Activated CD8-positive, alpha-beta memory T cell treated with anti-CD3 and anti-CD28 coated beads, Interleukin-2, amount 50 U/mL, for 4 hours (primary cell): Measurements from ENCODE around the gene KRTAP10-12.

Experiments
- DNase-seq: peaks from one replicate; pipeline ENCODE4 v3.0.0-alpha.2; 2020

Gene KRTAP10-12

GRCh38 chr21:44699502-44700001 is 2.6 kb downstream of the KRTAP10-12 start:
- no peak for DNase-seq

DNA sequence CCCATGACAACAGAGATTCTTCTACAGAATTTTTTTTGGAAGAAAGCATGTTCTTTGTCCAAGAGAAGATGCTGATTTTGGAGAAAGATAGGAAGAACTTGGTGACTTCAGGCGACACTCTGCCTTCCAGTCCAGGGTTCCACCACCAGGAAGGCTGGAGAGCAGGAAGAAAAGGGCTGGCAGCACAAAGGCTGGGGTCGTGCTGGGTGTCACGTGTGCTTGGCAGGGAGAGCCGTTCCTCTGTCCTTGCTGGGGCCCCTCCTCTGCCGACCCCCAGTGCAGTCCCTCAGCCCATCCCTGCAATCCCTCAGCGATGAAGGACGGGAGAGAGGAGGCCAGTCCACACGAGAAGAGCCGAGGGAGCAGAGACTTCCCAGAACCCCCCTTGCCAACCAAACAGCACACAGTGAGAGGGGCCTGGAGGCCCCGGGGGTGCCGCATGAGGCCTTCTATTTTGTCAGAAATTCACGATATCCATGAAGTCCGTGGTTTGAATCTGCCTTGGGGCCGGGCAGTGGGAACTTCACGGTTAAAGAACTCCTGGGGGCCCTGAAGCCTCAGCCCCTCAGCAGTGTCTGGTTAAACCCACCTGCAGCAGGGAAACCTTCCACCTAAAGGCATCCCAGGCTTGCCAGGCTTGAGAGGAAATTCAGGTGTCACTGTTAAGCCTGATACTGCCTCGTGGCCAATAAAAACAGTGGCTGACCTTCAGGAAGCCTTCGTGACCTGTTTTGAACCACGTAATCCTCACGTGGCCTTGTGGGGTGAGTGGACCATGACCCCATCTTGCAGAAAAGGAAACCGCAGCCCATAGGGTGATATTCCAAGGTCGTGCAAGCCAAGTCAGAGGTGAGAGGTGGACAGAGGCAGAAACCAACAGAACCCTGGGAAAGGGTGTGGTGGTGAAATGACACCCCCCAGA is 3.4 kb downstream of the KRTAP10-12 start:
- no peak for DNase-seq

- no peak for DNase-seq
Measured at GRCh38 chr21:44701023-44701400, 4.0 kb downstream of the KRTAP10-12 start.

- no peak for DNase-seq
Measured at GRCh38 chr21:44701541-44701940, 4.6 kb downstream of the KRTAP10-12 start.

- DNase-seq: no peak
Measured at GRCh38 chr21:44702111-44702972, 5.4 kb downstream of the KRTAP10-12 start.

DNA sequence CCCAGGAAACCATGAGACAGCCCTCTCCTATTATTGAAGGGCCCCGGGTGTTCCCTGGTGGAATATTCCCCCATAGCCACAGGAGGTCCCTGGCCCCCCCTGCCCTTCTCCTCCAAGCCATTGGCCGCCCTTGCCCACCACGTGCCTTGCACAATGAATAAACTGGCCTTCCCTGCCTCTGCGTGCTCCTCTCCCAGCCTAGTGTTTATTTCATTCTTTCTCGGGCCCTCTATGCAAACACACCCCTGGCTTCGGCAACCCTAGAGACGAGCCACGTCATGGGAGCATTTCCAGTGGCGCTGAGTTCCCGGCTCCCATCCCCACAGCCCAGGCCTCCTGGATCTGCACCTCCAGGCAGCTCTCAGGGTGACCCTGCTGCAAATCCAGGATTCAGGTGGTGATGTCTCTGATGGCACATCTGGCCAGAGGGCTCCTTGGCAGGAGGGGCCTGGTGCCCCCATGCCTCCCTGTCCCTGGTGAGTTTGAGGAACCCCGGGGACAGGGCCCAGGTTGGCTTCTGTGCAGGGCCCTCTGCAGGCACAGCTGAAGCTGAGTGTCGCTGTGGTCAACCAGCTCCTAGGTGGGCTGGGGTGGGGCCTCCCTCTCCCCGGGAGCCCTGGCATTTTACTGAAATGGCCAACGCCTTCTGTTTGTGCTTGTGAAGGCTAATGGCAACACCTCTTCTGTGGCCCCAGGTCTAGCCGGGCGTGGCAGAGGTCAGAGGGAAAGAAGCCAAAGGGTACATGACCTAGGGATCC is 6.2 kb downstream of the KRTAP10-12 start:
- DNase-seq: no peak

GRCh38 chr21:44703731-44704635 is 7.0 kb downstream of the KRTAP10-12 start:
- DNase-seq: no peak

DNA sequence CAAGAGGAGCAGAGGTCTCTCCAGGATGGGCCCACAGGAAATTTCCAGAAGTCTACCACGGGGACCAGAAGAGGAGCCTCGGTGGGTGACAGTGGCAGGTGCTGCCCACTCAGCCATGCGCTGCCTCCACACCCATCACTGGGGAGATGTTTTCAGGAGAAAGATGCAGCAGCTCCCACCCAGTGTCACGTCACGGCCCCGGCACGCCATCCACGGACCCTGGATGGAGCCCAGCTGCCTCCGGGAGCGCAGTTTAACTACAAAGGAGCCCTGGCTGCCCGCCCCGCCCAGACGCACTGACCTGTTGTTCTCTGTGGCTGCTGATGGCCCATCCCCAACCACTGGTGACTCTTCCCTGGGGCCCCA is 7.6 kb downstream of the KRTAP10-12 start:
- DNase-seq: no peak

- no peak for DNase-seq
Measured at GRCh38 chr21:44706026-44706705, 9.2 kb downstream of the KRTAP10-12 start.

DNA sequence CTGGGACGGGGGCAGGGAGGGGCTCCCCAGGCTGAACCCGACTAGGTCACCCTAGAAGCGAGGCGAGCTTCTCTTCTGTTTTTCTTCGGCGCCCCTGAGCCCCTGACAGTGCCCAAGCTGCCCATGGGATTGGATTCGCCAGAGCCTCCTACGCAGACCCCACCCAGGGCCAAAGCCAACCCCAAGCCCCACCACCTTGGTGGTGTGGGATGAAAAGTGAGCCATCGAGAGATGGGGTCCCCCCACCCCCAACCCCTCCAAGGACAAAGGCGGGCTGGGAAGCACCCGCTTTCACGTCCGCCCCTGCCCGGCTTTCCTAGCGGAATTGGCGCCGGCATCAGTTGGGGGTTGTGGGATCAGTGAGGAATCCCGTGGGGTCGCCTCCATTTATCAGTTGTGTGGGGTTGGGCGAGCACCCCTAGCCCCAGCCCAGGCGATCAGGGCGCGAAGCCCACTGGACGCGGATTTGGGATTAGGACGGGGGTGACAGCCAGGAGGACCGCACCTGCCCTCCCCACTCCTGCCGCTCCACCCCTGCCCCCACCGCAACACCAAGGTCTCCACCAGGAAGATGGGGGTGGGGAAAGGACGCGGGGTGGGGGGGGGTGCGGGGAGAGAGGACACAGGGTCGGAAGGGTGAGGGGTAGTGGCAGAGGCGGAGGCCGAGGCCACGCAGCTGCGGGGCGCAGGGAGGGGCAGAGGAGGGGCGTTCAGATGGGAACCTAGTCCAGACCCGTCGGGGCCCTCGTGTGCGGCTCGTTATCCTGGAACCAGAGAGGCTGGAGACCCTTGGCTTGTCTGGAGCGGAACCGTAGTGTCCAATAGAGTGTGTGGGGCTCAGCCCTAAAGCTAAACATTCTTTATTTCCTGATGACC is 10.0 kb downstream of the KRTAP10-12 start:
- DNase-seq: no peak

DNA sequence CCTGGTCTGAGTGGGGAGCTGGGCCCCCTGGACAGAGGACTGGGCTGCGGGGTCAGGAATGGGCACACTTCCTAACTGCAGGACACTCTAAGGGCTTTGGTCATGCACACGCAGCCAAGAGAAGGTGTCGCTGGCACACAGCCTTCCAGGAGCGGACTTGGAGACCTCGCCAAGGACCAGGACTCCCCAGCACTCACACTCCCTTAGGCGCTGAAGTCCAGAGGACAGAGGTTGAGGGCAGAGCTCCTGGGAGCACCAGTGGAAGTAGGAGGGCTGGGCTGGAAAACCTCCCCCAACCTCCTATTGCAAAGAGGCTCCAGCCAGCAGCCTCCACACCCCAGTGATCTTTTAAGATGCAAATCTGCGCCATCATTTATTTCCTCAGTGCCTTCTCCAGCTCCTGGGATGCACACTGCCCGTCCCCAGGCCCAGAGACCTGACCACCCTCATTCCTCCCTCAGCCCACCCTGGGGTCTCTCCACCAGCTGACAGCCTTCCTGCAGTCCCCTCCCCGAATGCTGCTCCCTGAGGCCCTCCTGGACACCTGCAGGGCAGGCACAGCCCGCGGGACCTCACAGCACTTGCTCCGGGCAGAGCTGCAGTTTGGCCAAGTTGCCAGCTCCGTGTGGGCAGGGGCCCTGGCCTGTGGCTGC is 11.4 kb downstream of the KRTAP10-12 start:
- no peak for DNase-seq

- no peak for DNase-seq
Measured at GRCh38 chr21:44708866-44709425, 12.0 kb downstream of the KRTAP10-12 start.

DNA sequence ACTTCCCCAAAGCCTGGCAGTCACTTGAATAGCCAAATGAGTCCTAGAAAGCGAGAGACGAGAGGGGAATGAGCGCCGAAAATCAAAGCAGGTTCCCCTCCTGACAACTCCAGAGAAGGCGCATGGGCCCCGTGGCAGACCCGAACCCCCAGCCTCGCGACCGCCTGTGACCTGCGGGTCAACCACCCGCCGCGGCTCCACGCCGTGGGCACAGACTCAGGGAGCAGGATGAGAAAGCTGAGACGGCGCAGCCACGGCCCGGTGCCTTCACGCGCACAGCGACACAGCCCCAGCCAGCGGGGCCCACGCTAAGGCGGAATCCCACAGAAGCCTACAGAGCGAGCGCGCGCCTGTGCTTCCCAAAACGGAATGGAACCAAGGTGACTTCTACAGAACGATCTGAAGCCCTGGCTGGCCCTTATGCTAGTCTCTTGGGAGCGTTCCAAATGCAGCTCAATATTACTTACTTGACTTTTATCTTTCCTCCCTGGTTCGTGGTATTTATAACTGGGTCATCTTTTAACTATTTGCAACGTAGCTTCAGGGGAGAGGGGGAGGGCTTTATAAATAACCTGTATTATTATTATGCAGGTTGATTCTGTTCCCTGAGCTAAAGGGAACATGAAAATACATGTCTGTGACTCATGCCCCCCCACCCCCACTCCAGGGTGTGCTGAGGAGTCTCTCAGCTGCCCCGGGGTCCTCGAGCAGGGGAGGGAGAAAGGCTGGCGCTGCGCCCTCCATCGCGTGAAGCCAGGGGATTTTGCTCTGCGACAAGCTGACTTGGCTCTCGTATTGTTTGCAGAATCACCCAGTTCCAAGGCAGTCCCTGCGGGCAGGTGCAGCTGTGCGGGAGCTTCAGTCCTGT is 12.7 kb downstream of the KRTAP10-12 start:
- DNase-seq: peak; percentile 48

- DNase-seq: no peak
Measured at GRCh38 chr21:44710294-44710665, 13.3 kb downstream of the KRTAP10-12 start.

GRCh38 chr21:44710756-44711326 is 13.9 kb downstream of the KRTAP10-12 start:
- no peak for DNase-seq

GRCh38 chr21:44711327-44712202 is 14.6 kb downstream of the KRTAP10-12 start, which contains the start of gene TSPEAR:
Gene TSPEAR, minus strand, starts transcription at chr21:44711572. Its CDS starts 58 bp downstream, at chr21:44711514.
- no peak for DNase-seq
